Activated T-cell treated with anti-CD3 and anti-CD28 coated beads, Interleukin-2, amount 50 U/mL, for 48 hours (primary cell): ENCODE measurements around the gene TLK2.

ENCODE experiments used
- DNase-seq, 2 experiments: peaks; one replicate each; pipeline ENCODE4 v3.0.0-alpha.2; 2020

Gene TLK2

DNA sequence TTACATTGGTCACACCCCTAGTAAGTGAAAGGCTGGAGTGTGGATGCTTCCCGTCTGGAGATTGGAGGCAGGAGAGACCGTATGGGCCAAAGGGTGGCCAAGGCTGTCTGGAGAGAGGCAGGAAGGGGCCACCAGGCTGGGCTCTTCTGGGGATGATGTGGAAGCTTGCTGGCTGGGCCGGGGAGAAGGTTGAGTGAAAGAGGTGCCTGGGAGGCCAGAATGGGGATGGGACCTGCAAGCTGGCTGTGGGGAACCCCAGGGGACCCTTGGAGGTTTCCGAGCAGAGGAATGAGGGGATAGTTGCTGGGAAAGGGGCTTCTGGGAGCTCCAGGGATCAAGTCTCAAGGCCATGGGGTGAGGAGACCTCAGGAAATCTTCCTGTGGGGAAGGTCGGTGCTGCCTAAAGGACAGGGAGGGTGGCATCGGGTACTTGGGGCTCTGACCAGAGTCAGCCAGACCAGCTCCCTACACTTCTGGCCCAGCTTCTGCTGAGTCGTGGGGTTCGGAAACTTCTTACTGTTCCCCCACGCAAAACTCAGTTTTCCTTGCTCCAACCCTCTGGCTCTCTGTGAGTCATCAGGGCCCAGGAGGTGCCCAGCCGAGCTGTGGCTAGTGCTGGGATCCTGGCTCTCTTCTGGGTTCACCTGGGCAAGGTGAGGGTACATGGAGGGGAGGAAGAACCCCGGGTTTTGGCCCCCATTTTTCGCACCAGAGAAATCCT lies 151.9 kb downstream of the TLK2 start:
- DNase-seq, result no peak

GRCh38 chr17:62631086-62631935 lies 152.7 kb downstream of the TLK2 start:
- no peak for DNase-seq

DNA sequence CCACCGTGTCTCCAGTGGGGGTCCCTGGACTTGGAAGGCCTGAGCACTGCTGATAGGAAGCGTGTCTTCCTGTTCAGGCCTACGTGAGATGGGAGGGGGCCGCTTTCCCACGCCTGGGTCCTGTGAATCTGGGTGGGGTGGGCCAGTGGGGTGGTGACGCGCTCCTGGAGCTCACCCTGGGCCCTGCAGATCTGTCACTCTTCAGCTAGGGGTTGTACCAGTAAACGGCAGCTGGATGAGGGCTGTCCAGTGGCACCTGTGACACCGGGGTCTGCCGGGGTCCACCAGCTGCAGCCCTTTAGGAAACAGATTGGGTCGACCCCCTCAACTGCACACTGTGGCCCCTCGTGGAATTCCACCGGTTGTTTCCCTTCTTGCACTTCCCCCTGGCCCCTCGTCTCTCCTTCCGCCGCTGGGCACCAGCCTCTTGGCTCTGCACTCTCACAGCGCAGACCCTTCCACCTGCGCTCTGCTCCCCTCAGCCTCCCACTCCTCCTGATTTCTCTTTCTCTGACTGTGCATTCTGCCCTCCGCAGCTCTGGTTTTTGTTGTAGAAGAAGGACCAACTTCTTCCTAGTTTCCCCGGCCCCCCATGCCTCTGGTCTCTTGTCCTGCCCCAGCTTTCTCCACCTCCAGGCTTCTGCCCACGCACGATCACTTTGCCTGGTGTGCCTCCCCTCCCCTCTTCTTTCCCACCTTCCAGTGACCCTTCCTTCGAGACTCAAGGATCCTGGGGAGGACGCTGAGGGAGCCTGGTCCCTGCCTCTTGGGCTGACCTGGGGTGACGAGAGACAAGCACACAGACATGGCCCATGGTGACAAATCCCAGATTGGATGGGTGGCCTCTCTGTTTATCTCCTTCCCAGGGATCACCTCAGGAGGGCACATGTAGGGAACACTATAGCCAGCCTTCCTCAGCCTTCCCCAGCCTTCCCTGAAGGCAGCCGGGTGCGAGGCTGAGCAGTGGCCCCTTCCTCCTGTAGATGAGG lies 153.6 kb downstream of the TLK2 start:
- no peak for DNase-seq

- no peak for DNase-seq
Measured at GRCh38 chr17:62637809-62638208, 159.2 kb downstream of the TLK2 start.

DNA sequence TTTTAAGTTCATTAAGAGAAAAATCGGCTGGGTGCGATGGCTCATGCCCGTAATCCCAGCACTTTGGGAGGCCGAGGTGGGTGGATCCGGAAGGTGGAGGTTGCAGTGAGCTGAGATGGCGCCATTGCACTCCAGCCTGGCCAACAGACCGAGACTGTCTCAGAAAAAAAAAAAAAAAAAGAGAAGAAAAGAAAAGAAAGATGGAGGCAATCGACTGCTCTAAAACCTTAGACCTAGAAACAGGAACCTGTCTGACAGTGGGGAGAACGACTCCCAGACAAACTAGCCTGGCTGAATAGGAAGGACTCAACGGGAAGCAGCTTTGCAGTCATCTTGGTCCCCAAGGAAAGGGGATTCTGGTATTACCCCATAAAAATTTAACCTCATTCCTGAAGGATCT lies 162.5 kb downstream of the TLK2 start:
- no peak for DNase-seq

- DNase-seq, result no peak
Measured at GRCh38 chr17:62641951-62642350, 163.3 kb downstream of the TLK2 start.

- no peak for DNase-seq
Measured at GRCh38 chr17:62643496-62643895, 164.9 kb downstream of the TLK2 start.

DNA sequence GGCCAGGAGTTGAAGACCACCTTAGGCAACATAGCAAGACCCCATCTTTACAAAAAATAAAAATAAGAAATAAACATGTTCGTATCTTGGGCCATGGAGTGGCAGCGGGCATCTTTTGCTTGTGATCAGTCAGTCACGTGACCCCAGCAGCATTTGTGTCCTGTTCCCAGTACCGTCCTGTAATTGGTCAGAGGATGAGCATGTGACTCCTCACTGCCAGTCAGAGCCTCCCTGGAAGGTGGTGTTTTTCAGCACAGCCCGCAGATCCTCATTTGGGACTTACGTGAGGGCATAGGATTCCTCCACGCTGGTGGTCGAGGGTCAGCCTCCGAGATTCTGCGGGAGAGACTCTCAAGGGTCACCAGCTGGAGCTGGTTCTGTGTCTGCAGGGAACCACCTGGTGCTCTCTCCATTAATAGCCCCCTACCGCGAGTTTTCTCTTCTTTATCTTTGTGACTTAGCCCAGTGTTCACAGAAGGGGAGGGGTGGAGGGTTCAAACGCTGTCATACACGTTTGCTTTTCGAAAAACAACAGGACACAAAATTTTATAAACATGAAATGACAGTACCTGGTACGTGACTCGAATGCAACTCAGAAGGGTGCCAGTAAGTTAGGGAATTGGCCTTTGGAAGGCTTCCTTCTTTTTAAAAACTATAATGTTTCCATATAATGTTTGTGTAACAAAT lies 166.0 kb downstream of the TLK2 start:
- DNase-seq, result no peak

DNA sequence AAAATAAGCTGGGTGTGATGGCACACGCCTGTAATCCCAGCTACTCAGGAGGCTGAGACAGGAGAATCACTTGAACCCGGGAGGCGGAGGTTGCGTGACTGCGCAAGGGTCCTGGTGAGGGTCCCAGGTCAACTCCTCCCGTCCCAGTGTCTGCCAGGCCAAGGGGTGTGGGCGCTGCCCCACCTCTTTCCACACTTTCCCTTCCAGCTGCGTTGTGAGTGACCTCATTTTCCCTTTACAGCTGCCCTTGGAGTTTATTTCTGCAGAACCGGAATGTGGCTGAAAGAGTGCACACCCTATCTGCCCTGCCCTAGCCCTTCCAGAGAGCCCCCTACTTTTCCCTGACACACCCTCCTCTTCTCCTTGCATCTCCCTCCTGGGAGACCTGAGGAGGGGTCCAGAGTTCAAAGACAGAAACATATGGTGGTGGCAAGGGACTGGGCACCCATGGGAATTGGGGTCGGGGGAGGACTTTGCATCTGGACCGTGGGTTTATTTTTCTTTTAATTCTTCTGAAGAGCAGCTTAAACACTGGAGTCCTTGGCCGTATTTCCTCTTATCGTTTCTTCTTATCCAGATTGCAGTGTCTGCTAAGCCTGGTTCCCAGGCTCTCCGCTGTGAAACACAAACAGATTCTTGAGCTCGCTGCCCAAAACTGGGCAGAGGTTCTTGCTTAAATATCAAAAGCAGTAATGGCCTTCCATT lies 169.8 kb downstream of the TLK2 start:
- no peak for DNase-seq

DNA sequence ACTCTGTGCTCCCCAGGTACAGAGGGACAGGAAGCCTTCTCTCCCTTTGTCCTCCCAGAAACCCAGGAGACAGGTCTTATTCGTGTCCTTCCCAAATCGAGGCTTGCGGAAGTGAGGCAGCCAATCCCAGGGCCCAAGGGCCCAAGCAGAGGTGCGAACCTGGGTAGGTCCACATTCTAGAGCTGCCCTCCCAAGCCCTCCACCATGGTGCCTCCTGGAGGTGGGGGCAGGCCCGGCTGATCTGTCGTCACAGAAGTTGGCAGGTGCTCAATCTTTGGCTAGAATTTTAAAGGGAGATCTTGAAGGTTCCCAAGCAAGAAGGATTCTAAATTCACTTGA lies 170.3 kb downstream of the TLK2 start:
- DNase-seq, result no peak

DNA sequence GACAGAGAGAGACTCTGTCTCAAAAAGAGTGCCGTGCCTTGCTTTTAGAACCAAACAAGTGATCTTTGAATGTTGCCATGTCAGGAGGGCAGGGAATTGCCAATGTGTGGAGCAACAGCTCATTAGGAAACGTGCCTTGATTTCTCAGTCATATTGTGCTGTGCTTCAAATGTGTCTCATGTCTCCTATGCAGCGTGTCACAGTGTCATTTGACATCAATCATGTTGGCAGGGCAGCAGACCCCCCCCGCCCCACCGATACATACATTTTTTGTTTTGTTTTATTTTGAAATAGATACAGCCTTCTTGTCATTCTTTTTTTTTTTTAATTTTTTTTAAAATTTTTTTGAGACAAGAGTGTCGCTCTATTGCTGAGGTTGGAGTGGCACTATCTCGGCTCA lies 170.9 kb downstream of the TLK2 start:
- DNase-seq, result no peak

DNA sequence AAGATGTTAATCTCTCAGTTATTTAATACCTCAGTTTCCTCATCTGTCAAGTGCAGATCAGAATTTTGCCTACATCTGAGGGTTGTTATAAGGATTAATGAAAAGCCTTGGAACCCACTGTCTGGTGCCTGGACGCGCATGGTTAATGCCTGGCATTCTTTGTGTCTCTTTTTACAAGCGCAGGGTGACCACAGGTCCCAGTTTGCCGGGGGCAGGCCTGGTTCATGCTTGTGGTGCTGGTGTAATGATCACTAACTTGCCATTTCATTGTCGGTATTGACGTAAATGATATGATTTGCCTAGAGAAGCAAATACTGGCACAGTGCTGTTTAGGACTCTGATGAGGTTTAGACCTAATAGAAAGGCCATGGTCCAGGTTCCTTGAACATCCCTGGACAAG lies 172.0 kb downstream of the TLK2 start:
- no peak for DNase-seq

GRCh38 chr17:62652251-62653001 lies 173.8 kb downstream of the TLK2 start:
- DNase-seq, result peak; percentile 55 to 63

- peak; percentile 97 to 98 for DNase-seq
Measured at GRCh38 chr17:62653002-62653825, 174.6 kb downstream of the TLK2 start.

GRCh38 chr17:62653826-62654761 lies 175.5 kb downstream of the TLK2 start:
- no peak for DNase-seq

DNA sequence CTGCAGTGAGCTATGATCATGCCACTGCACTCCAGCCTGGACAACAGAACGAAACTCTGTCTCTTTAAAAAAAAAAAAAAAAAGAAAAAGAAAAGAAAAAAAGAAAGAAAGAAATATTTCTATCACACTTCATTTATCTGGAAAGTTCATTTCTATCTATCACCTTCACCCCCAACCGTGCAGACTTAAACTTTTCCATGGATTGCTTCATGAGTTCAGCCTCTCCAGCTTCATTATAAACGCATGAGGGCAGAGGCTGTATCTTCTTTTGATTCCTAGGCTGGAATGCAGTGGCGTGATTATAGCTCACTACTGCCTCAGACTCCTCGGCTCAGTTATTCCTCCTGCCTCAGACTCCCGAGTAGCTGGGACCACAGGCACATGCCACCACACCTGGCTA lies 177.0 kb downstream of the TLK2 start:
- no peak for DNase-seq

GRCh38 chr17:62656446-62656845 lies 177.8 kb downstream of the TLK2 start:
- no peak for DNase-seq

DNA sequence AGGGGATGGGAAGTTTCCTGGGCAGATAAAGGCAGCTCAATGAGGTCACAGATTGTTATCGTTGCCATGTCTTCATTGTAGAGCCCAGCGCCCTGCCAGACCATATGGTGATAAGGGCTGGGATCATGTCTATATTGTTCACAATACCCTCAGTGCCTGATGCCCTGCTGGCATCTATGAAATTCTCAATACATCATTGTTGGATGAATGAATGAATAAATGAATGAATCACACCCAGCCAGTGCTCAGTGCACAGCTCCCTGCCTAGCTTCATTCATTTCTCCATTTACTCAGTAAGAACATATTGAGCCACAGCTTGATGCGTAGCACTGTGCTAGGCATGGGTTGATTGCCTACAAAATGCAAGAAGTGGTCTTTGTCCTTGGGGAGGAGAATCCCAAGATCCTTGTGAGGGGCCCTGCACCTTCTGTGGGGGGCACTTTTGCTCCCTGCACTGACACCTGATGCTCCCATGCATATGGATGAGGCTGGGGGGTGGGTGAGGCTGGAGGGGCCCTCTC lies 178.6 kb downstream of the TLK2 start:
- DNase-seq, result no peak

GRCh38 chr17:62657690-62658089 lies 179.1 kb downstream of the TLK2 start:
- no peak for DNase-seq
